HEK293 (cell line): ENCODE data around the gene CEBPA.

Source experiments
- CTCF ChIP-seq: fragments of 450-650 bp; formaldehyde crosslinking; IDR thresholded peaks from 2 replicates; pipeline ENCODE4 v1.5.1; 2016; ENCODE audit warnings: missing biosample characterization, missing genetic modification characterization
- ZNF747 ChIP-seq: fragments of 450-650 bp; formaldehyde crosslinking; IDR thresholded peaks from 2 replicates; pipeline ENCODE4 v1.5.1; 2016; ENCODE audit warnings: missing biosample characterization, missing genetic modification characterization
- ZSCAN16 ChIP-seq: fragments of 450-650 bp; formaldehyde crosslinking; IDR thresholded peaks from 2 replicates; pipeline ENCODE4 v1.5.1; 2016; ENCODE audit warnings: missing biosample characterization, missing genetic modification characterization
- TF ChIP-seq, protein P1 (sequence below): fragments of 450-650 bp; formaldehyde crosslinking; IDR thresholded peaks from 2 replicates; pipeline ENCODE4 v1.5.1; 2016; ENCODE audit warnings: missing biosample characterization, missing genetic modification characterization
- TF ChIP-seq, protein P2 (sequence below): fragments of 450-650 bp; formaldehyde crosslinking; IDR thresholded peaks from 2 replicates; pipeline ENCODE4 v1.5.1; 2016; ENCODE audit warnings: missing biosample characterization, missing genetic modification characterization, low read depth

GRCh38 chr19:33259539-33259938 lies 42.8 kb downstream of the CEBPA start:
- TF ChIP-seq, protein P1, sequence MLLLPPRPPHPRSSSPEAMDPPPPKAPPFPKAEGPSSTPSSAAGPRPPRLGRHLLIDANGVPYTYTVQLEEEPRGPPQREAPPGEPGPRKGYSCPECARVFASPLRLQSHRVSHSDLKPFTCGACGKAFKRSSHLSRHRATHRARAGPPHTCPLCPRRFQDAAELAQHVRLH: no peak
- TF ChIP-seq CTCF (tag by site-specific recombination): no peak
- no peak for TF ChIP-seq ZSCAN16 (tag by site-specific recombination)
- TF ChIP-seq ZNF747 (tag by site-specific recombination): no peak
- TF ChIP-seq, protein P2, sequence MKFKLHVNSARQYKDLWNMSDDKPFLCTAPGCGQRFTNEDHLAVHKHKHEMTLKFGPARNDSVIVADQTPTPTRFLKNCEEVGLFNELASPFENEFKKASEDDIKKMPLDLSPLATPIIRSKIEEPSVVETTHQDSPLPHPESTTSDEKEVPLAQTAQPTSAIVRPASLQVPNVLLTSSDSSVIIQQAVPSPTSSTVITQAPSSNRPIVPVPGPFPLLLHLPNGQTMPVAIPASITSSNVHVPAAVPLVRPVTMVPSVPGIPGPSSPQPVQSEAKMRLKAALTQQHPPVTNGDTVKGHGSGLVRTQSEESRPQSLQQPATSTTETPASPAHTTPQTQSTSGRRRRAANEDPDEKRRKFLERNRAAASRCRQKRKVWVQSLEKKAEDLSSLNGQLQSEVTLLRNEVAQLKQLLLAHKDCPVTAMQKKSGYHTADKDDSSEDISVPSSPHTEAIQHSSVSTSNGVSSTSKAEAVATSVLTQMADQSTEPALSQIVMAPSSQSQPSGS (tag by site-specific recombination): no peak
